Astrocyte of the cerebellum (primary cell): ENCODE measurements around the gene MLPH.

Experiments used
- DNase-seq: peaks from one replicate; pipeline ENCODE4 v3.0.0-alpha.2; 2011; ENCODE audit warnings: low read depth
- H3K4me3 ChIP-seq: 2 replicates; pipeline ENCODE4 v1.5.1; 2011; ENCODE audit warnings: mild to moderate bottlenecking, low read depth, low read length, moderate library complexity
- CTCF ChIP-seq: IDR thresholded peaks from 2 replicates; pipeline ENCODE4 v1.5.1; 2012; ENCODE audit warnings: low read length, low read depth, moderate library complexity, mild to moderate bottlenecking; ENCODE audit errors: missing control alignments
- in situ Hi-C: cut with HindIII; loops from 2 replicates; pipeline ENCODE4 v1.10.0; 2017; ENCODE audit warnings: low sequenced_read_pairs

The MLPH gene

GRCh38 chr2:237532160-237532559 is 45.1 kb downstream of the MLPH start:
- in situ Hi-C loops = loop anchor here (5.0 kb wide), 1 partner anchor 105 kb away; no protein-coding TSS in a partner anchor

GRCh38 chr2:237533668-237534161 is 46.7 kb downstream of the MLPH start:
- no peak overlapping the region for H3K4me3 ChIP-seq
- in situ Hi-C loops = loop anchor here (5.0 kb wide), 1 partner anchor 106 kb away; no protein-coding TSS in a partner anchor
- no peak for DNase-seq
- no peak for TF ChIP-seq CTCF

More at GRCh38 chr2:237532160-237532559, 45.1 kb downstream of the MLPH start:
- no peak for TF ChIP-seq CTCF
- H3K4me3 ChIP-seq = no peak overlapping the region
- DNase-seq = no peak

- no peak for DNase-seq
- TF ChIP-seq CTCF = no peak
- H3K4me3 ChIP-seq = no peak overlapping the region
- in situ Hi-C loops = loop anchor here (5.0 kb wide), 1 partner anchor 107 kb away; no protein-coding TSS in a partner anchor
Observed at GRCh38 chr2:237534380-237534779, 47.3 kb downstream of the MLPH start.

- no peak overlapping the region for H3K4me3 ChIP-seq
- no peak for DNase-seq
- in situ Hi-C loops = no loop called here
- no peak for TF ChIP-seq CTCF
Observed at GRCh38 chr2:237535385-237536082, 48.5 kb downstream of the MLPH start.

- no peak for DNase-seq
- H3K4me3 ChIP-seq = no peak overlapping the region
- TF ChIP-seq CTCF = no peak
- in situ Hi-C loops = no loop called here
Observed at GRCh38 chr2:237536083-237536415, 49.0 kb downstream of the MLPH start.

GRCh38 chr2:237536617-237537016 is 49.6 kb downstream of the MLPH start:
- in situ Hi-C loops = no loop called here

More at GRCh38 chr2:237536617-237537016, 49.6 kb downstream of the MLPH start:
- no peak for TF ChIP-seq CTCF
- no peak for DNase-seq
- H3K4me3 ChIP-seq = no peak overlapping the region
